GM19099 (cell line): ENCODE data around the gene NCOA1.

Source experiments
- POLR2A ChIP-seq: IDR thresholded peaks from 3 replicates; pipeline ENCODE4 v1.6.1; 2011; ENCODE audit warnings: low read depth; ENCODE audit not compliant: insufficient read length; ENCODE audit errors: extremely low read depth

NCOA1 gene

GRCh38 chr2:24490690-24491541, at the start of gene NCOA1:
TSS of gene NCOA1 (plus strand) at chr2:24491254. CDS start at chr2:24658678, 167,424 bp downstream.
- TF ChIP-seq POLR2A: peak; percentile 76

GRCh38 chr2:24448797-24449196, 42.3 kb upstream of the NCOA1 start:
- TF ChIP-seq POLR2A: no peak

DNA sequence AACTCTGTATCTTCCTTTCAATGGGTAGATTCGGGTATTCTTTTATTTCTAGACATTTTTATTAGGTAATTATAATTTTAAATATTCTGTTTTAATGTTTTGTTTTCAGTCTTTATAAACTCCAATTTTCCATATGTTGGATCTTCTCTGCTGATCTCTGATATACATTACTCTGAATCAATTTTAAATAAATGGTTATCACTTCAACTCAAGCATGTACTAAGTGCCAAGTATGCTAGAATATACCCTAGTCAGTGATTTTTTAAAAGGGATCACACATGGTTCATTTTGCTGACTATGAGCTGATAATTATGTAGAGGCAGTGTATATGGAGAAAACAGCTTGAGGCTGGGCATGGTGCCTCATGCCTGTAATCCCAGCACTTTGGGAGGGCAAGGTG, 41.7 kb upstream of the NCOA1 start:
- no peak for TF ChIP-seq POLR2A

GRCh38 chr2:24451805-24452501, 39.1 kb upstream of the NCOA1 start:
- no peak for TF ChIP-seq POLR2A

- no peak for TF ChIP-seq POLR2A
These were observed 38.6 kb upstream of the NCOA1 start for GRCh38 chr2:24452502-24452885.

DNA sequence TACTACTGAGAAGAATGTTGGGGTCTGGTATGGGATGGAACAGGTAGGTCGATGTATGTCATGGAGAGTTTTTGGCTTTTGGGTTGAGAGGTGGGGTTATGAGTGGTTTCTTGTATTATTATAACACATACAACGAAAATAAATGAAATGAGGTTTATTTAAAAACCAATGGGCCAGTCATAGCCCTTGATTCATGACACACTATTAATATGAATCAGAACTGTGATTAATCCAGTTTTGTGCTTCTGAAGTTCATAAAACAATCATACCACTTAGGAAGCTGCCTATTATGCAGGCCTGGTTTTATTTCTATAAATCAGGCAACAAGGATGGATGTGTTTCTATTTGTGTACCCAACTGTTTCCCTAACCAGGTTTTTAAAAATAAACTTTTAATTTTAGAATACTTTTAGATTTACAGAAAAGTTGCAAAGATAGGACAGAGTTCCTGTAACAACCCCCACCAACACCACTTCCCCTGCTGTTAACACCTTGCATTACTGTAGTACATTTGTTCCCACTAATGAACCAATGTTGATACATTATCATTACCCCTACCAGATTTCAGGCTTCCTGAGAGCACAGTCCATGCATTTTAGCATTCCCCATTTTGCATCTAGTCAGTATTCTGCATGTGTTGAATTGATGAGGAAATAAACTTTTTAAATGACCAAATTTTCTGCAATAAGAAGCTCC, 37.5 kb upstream of the NCOA1 start:
- no peak for TF ChIP-seq POLR2A

- TF ChIP-seq POLR2A: no peak
These were observed 36.8 kb upstream of the NCOA1 start for GRCh38 chr2:24454294-24454693.

DNA sequence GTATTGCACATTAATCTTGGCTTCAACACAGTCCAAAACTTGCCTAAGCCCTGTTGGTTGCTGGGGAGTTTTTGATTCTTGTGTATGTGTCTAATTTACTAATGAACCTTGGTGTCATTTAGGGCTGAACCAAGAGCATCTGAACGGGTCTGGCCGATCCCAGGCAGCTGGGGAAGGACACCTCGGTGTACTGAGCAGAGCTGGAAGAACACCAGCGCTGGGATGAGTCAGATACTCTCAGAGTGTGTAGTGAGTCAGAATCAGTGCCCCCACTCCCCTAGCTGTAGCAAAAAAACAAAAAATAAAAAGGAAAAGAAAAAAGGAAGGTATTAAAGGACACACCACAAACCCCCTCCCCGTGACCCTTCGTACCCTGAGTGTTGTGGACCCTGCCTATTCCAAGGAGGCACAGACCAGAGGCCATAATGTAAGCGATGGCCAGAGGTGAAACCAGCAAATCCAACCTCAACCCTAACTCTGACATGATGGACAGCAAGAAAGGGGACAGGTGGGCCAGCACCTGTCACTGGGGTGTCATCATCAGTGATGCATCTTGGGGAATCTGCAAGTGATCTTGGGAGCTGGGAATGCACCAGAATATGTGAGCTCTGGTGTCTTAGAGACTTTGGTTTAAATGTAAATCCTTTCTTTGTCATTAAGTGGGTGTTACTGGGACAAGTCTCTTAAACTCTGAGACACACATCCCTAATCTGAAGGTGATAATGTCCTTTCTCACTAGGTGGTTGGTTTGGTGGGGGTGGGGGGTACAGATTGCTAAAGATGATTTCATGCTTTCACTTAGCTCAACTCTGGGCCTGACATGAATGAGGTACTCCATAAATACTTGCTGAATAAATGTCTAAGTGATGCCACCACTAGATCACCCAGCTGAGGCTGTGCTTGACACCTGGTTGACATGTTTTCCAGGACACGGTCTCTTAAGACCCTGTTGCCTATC, 34.2 kb upstream of the NCOA1 start:
- TF ChIP-seq POLR2A: no peak

DNA sequence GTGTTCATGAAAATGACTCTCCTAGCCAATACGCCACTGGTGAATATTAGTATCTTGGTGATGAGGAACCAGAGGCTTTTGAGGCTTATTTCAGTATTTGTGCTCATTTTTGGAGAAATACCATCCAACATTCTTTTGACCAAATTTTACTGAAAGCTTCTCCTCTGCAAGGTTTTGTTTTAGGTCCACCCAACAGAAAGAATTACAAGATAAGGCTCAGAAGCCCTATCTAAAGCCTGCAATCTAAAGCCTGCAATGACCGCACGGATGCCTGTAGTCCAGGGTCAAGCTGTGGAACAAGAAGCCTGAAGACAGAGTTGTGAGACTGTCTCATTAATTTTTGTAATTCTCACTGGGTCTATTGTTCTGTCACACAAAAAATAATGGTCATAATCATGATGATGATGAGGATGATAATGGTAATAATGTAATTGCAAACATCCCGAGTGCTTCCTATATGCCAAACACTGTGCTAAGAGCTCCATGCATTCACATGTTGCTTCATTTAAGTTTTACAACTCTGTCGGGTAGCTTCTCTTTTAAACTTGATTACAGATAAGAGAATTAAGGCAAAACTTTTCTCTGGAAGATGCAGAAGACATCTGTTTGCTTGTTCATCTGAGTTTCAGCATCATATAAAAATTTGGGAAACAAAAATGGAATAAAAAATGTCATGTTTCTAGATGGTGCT, 33.2 kb upstream of the NCOA1 start:
- no peak for TF ChIP-seq POLR2A

GRCh38 chr2:24459224-24460161, 31.6 kb upstream of the NCOA1 start:
- no peak for TF ChIP-seq POLR2A

DNA sequence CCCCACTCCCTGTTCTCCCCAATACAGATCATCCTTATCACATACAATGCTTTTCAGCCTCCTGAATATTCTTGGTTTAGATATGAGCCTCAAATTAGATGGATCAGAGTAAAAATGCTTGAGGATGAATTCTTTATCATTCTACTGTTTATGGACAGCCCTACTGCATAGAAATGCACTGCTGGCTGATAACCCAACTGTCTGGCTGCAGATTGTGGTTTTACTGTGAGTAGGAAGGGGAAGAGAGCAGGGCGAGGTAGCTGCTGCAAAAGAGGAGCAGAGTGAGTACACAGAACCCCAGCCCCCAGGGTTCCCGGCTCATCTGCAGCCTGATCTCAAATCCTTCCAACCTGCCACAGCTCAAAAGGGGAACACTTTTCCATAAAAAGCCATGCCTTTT, 29.4 kb upstream of the NCOA1 start:
- no peak for TF ChIP-seq POLR2A

GRCh38 chr2:24463271-24463670, 27.8 kb upstream of the NCOA1 start:
- TF ChIP-seq POLR2A: no peak
